Right lobe of liver (tissue), 4 donors: Measurements from ENCODE around the gene TRIM23.

ENCODE experiments used
- POLR2A ChIP-seq: fragments of 450-650 bp; IDR thresholded peaks from one replicate; pipeline ENCODE4 v1.6.1; 2017; ENCODE audit warnings: antibody characterized with exemption, mild to moderate bottlenecking
- TF ChIP-seq, protein P1 (sequence below), 4 donors: fragments of 200-600 bp in 3 of 4; fragments of 450-650 bp in 1 of 4; IDR thresholded peaks; one replicate each; pipeline versions ENCODE4 v1.5.1 to v1.8.0; 2016 to 2022; ENCODE audit warnings: antibody characterized with exemption in 4 of 4, mild to moderate bottlenecking in 2 of 4
- donor health status: DM: no; HTN: no; CAD: no.
- donor health status: DM: no; HTN: no; CAD: no.
- donor health status: DM: no; HTN: yes; CAD: no.

DNA sequence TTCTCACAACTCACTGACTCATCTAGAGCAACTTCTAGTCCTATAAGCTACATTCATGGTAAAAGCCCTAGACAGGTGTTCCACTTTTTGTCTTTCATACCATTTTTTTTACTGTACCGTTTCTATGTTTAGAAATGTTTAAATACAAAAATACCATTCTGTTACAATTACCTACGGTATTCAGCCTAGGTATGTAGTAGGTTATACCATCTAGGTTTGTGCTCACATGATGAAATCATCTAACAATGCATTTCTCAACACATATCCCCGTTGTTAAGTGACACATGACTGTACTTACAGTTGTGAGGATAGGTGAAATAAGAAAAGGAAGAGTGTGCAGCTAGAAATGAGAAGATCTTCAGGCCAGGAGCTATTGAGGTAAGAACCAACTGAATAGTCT is 67.4 kb downstream of the TRIM23 start:
- TF ChIP-seq, protein P1, sequence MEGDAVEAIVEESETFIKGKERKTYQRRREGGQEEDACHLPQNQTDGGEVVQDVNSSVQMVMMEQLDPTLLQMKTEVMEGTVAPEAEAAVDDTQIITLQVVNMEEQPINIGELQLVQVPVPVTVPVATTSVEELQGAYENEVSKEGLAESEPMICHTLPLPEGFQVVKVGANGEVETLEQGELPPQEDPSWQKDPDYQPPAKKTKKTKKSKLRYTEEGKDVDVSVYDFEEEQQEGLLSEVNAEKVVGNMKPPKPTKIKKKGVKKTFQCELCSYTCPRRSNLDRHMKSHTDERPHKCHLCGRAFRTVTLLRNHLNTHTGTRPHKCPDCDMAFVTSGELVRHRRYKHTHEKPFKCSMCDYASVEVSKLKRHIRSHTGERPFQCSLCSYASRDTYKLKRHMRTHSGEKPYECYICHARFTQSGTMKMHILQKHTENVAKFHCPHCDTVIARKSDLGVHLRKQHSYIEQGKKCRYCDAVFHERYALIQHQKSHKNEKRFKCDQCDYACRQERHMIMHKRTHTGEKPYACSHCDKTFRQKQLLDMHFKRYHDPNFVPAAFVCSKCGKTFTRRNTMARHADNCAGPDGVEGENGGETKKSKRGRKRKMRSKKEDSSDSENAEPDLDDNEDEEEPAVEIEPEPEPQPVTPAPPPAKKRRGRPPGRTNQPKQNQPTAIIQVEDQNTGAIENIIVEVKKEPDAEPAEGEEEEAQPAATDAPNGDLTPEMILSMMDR (IDR thresholded peaks at IDR 0.05) = no peak
- no peak for TF ChIP-seq POLR2A
